K562 (cell line): ENCODE results near the gene EQTN. TPM values are rescaled to one million over a fixed set of nuclear protein-coding genes. Genes with fewer than 3 reads are reported as not detected.

Experiments
- CAMTA2 ChIP-seq: fragments of 250-450 bp; sonication (Bioruptor Pico); conservative IDR thresholded peaks from 2 replicates; pipeline ENCODE4 v1.5.1; 2022
- CBX3 ChIP-seq, 2 experiments: IDR thresholded peaks; 1 replicate in 1 of 2; 2 replicates in 1 of 2; pipeline ENCODE4 v1.6.1; 2012; ENCODE audit warnings: inconsistent platforms in 2 of 2, low read length in 2 of 2, borderline replicate concordance in 1 of 2, control low read depth in 1 of 2
- CHAMP1 ChIP-seq: fragments of 450-650 bp; IDR thresholded peaks from 2 replicates; pipeline ENCODE4 v1.6.1; 2016; ENCODE audit warnings: mild to moderate bottlenecking
- SRSF7 ChIP-seq: fragments of 200-400 bp; formaldehyde crosslinking; optimal IDR thresholded peaks from 2 replicates; pipeline ENCODE3; 2017; ENCODE audit warnings: mild to moderate bottlenecking, low read depth, low read length
- TAF15 ChIP-seq: fragments of 200-400 bp; formaldehyde crosslinking; IDR thresholded peaks from 2 replicates; pipeline ENCODE4 v1.6.1; 2017; ENCODE audit warnings: mild to moderate bottlenecking, low read depth, low read length, moderate library complexity
- TAF9B ChIP-seq: fragments of 450-650 bp; IDR thresholded peaks from 2 replicates; pipeline ENCODE4 v1.6.1; 2018; ENCODE audit warnings: mild to moderate bottlenecking; ENCODE audit not compliant: partially characterized antibody
- ZFP1 ChIP-seq: fragments of 450-650 bp; formaldehyde crosslinking; IDR thresholded peaks from 2 replicates; pipeline ENCODE4 v1.4.0; 2020; ENCODE audit warnings: mild to moderate bottlenecking, mixed read lengths
- ZKSCAN8 ChIP-seq: fragments of 200-800 bp; sonication (Bioruptor generic); IDR thresholded peaks from 2 replicates; pipeline ENCODE4 v1.6.1; 2016; ENCODE audit warnings: missing genetic modification characterization, missing compliant biosample characterization
- polyA plus RNA-seq, 8 experiments: library from polyadenylated mRNA; depleted of rRNA in 4 of 8; stranded (reverse) in 5 of 8; unstranded in 3 of 8; fragments of >200 nt; fragmentation: Nextera tagmentation in 2 of 8; fragmentation: Illumina TruSeq in 1 of 8; extraction: Ambion mirVana in 2 of 8; extraction: Trizol in 1 of 8; gene quantifications; 2 replicates each; pipeline versions ENCODE4 v1.2.1 to v1.2.3, GENCODE V29; 2011 to 2014; ENCODE audit warnings: inconsistent platforms in 1 of 8, missing spikeins in 1 of 8
- total RNA-seq, 7 experiments: library from RNA; depleted of rRNA in 6 of 7; stranded (reverse); fragments of >200 nt in 6 of 7; fragmentation: Illumina TruSeq in 2 of 7; extraction: Trizol in 2 of 7; gene quantifications; 2 replicates each; pipeline versions ENCODE4 v1.2.1 to v1.2.3, GENCODE V29; 2011 to 2021; ENCODE audit warnings: low replicate concordance in 1 of 7
- TF ChIP-seq, protein P1 (sequence below): fragments of 250-450 bp; sonication (Bioruptor Pico); IDR thresholded peaks from 2 replicates; pipeline ENCODE4 v1.8.0; 2021; ENCODE audit warnings: moderate library complexity, mild to moderate bottlenecking, inconsistent platforms
- TF ChIP-seq, protein P2 (sequence below): fragments of 450-650 bp; IDR thresholded peaks from 2 replicates; pipeline ENCODE4 v1.6.1; 2017; ENCODE audit warnings: antibody characterized with exemption, mild to moderate bottlenecking

EQTN gene
- total and polyA plus RNA-seq, 9 of the 15 experiments (the other 6 are each of a cell fraction or from before 2014, with no cell fraction given), result 0.15 to 0.33 (median 0.18) TPM; not detected in 4

DNA sequence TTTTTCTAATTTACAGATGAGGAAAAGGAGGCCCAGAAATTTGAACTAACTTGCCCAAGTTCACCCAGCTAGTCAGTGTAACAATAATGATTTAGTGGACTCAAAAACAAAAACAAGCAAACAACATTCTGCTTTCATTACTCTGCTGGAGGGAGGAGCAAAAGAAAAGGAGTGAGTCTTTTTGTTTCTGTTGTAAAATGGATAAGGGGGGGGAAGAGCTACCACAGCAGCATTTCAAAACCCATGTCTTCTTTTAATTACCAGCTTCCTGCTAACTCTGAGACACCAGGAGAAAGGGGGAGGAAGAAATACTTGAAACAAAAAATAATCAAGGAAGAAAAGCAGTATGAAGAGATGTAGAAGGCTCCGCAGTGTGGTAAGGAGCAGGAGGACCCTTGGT lies 39.2 kb upstream of the EQTN start (continued):
- no peak for TF ChIP-seq CHAMP1
- TF ChIP-seq, protein P1, sequence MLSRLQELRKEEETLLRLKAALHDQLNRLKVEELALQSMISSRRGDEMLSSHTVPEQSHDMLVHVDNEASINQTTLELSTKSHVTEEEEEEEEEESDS (CRISPR knock-in tag), result no peak
- no peak for TF ChIP-seq ZKSCAN8 (CRISPR knock-in tag)
- TF ChIP-seq SRSF7, result no peak
- no peak for TF ChIP-seq CBX3 (IDR thresholded peaks at IDR 0.05; ENCODE audit: borderline replicate concordance in 1 of 2, low read length in 2 of 2)
- no peak for TF ChIP-seq ZFP1 (CRISPR knock-in tag)
- no peak for TF ChIP-seq TAF15
- no peak for TF ChIP-seq TAF9B
- TF ChIP-seq, protein P2, sequence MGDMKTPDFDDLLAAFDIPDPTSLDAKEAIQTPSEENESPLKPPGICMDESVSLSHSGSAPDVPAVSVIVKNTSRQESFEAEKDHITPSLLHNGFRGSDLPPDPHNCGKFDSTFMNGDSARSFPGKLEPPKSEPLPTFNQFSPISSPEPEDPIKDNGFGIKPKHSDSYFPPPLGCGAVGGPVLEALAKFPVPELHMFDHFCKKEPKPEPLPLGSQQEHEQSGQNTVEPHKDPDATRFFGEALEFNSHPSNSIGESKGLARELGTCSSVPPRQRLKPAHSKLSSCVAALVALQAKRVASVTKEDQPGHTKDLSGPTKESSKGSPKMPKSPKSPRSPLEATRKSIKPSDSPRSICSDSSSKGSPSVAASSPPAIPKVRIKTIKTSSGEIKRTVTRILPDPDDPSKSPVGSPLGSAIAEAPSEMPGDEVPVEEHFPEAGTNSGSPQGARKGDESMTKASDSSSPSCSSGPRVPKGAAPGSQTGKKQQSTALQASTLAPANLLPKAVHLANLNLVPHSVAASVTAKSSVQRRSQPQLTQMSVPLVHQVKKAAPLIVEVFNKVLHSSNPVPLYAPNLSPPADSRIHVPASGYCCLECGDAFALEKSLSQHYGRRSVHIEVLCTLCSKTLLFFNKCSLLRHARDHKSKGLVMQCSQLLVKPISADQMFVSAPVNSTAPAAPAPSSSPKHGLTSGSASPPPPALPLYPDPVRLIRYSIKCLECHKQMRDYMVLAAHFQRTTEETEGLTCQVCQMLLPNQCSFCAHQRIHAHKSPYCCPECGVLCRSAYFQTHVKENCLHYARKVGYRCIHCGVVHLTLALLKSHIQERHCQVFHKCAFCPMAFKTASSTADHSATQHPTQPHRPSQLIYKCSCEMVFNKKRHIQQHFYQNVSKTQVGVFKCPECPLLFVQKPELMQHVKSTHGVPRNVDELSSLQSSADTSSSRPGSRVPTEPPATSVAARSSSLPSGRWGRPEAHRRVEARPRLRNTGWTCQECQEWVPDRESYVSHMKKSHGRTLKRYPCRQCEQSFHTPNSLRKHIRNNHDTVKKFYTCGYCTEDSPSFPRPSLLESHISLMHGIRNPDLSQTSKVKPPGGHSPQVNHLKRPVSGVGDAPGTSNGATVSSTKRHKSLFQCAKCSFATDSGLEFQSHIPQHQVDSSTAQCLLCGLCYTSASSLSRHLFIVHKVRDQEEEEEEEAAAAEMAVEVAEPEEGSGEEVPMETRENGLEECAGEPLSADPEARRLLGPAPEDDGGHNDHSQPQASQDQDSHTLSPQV, result no peak
- no peak for TF ChIP-seq CAMTA2 (CRISPR knock-in tag)
